Measurements from ENCODE around the gene ARL15. TPM values are rescaled to one million over a fixed set of nuclear protein-coding genes. Genes with fewer than 3 reads are reported as not detected.

The ARL15 gene
- total RNA-seq, 3 donors from 2014 or later, result 29.0 to 65.0 (median 42.9) TPM

DNA sequence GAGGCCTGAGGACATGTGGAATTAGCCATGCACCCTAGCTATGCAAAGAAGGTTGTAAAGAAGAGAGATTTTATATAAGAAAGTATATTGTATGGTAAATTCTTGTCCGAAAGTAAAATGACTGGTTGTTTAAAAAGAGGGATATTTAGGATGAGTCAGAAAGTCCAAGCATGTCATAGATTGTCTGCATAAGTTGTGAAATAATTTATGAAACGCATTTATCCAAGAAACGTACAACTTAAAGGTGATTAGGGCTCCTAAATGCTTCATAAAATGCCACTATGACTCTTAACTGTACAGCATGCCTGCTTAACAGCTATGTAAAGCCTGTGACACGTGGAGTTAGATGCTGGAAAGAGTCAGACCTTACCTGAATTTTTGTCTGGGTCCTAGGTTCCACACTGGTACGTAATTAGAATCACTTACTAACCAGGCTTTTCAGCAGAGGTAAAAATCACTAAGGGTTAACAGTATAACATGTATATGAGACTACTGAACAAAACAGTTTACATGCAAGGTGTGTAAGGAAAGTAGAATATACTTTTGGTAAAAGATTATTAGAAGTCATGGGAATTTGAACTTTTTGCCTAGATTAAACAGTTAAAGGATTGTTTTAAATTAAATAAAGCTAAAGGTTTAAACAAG is 37.0 kb upstream of the ARL15 start:
- no peaks in the 10 kb centered on the region for H3K36me3 ChIP-seq
- peaks cover 0 to 7% of the 10 kb centered on the region in 2 donors for H3K9me3 ChIP-seq
- no peak overlapping the region for H3K27ac ChIP-seq
- TF ChIP-seq, protein P1, sequence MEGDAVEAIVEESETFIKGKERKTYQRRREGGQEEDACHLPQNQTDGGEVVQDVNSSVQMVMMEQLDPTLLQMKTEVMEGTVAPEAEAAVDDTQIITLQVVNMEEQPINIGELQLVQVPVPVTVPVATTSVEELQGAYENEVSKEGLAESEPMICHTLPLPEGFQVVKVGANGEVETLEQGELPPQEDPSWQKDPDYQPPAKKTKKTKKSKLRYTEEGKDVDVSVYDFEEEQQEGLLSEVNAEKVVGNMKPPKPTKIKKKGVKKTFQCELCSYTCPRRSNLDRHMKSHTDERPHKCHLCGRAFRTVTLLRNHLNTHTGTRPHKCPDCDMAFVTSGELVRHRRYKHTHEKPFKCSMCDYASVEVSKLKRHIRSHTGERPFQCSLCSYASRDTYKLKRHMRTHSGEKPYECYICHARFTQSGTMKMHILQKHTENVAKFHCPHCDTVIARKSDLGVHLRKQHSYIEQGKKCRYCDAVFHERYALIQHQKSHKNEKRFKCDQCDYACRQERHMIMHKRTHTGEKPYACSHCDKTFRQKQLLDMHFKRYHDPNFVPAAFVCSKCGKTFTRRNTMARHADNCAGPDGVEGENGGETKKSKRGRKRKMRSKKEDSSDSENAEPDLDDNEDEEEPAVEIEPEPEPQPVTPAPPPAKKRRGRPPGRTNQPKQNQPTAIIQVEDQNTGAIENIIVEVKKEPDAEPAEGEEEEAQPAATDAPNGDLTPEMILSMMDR (IDR thresholded peaks at IDR 0.05), result no peak
- TF ChIP-seq POLR2A (IDR thresholded peaks at IDR 0.05), result no peak
- no peak for TF ChIP-seq POLR2AphosphoS5 (IDR thresholded peaks at IDR 0.05)
- H3K4me1 ChIP-seq, result no peaks in the 10 kb centered on the region
- H3K4me3 ChIP-seq, result no peak overlapping the region
- DNase-seq (ENCODE audit: low spot score in 2 of 2), result no peak
- H3K27me3 ChIP-seq, result no peaks in the 10 kb centered on the region
- intact Hi-C loops (cut with DNase I; ENCODE audit: low total_unique reads), result no loop called here

DNA sequence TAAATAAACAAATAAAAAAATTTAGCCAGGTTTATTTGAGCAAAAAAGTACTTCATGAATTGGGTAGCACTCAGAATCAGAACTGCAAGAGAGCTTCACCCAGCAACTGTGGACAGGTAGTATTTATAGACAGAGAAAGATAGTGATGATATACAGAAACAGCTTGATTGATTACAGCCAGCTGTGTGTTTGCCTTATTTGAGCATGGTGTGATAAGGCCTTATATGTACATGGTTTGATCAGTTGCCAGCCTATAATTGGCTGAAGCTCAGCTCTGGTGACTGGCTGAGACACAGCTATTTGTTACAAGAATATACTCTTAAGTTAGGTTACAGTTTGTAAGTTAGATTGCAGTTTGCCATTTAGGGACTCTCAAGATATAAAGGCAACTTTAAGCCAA is 34.3 kb upstream of the ARL15 start:
- intact Hi-C loops (cut with DNase I; ENCODE audit: low total_unique reads), result no loop called here

DNA sequence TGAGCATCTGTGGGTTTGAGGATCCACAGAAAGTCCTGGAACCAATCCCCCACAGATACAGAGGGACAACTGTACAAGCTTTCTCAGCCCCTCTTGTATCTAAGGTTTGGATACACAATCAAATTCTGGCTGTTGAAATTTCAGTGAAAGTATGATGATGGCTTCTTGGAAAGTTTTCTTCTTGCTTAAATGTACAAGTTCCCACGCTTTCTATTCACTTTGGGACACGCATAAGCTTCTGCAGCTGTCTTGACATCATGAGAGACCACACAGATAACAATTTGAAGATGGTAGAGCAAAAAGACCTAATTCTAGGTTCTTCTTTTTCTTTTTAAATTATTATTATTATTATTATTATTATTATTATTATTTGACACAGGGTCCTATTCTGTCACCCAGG is 31.6 kb upstream of the ARL15 start:
- no peak for DNase-seq (ENCODE audit: low spot score in 2 of 2)
- H3K4me3 ChIP-seq, result no peak overlapping the region
- no peak overlapping the region for H3K27ac ChIP-seq
- H3K9me3 ChIP-seq, result peaks cover 0 to under 1% of the 10 kb centered on the region in 2 donors
- intact Hi-C loops (cut with DNase I; ENCODE audit: low total_unique reads), result no loop called here
- H3K36me3 ChIP-seq, result no peaks in the 10 kb centered on the region
- TF ChIP-seq, protein P1 (IDR thresholded peaks at IDR 0.05), result no peak
- TF ChIP-seq POLR2AphosphoS5 (IDR thresholded peaks at IDR 0.05), result no peak
- no peak for TF ChIP-seq POLR2A (IDR thresholded peaks at IDR 0.05)
- no peaks in the 10 kb centered on the region for H3K4me1 ChIP-seq
- no peaks in the 10 kb centered on the region for H3K27me3 ChIP-seq

More for the DNA sequence above, 34.3 kb upstream of the ARL15 start:
- DNase-seq (ENCODE audit: low spot score in 2 of 2), result no peak
- no peak overlapping the region for H3K27ac ChIP-seq
- H3K4me1 ChIP-seq, result no peaks in the 10 kb centered on the region
- H3K4me3 ChIP-seq, result no peak overlapping the region
- TF ChIP-seq, protein P1 (IDR thresholded peaks at IDR 0.05), result no peak
- TF ChIP-seq POLR2A (IDR thresholded peaks at IDR 0.05), result no peak
- TF ChIP-seq POLR2AphosphoS5 (IDR thresholded peaks at IDR 0.05), result no peak
- peaks cover 0 to 7% of the 10 kb centered on the region in 2 donors for H3K9me3 ChIP-seq
- H3K27me3 ChIP-seq, result no peaks in the 10 kb centered on the region
- no peaks in the 10 kb centered on the region for H3K36me3 ChIP-seq

- DNase-seq (ENCODE audit: low spot score in 2 of 2), result no peak
- Histone ChIP-seq H3K27ac (no peak overlapping the region), H3K27me3 (no peaks in the 10 kb centered on the region), H3K9me3 (no peaks in the 10 kb centered on the region), H3K36me3 (no peaks in the 10 kb centered on the region), H3K4me3 (no peak overlapping the region), H3K4me1 (no peaks in the 10 kb centered on the region)
- intact Hi-C loops (cut with DNase I; ENCODE audit: low total_unique reads), result no loop called here
- TF ChIP-seq POLR2AphosphoS5 (IDR thresholded peaks at IDR 0.05) (no peak), POLR2A (IDR thresholded peaks at IDR 0.05) (no peak)
- TF ChIP-seq, protein P1 (IDR thresholded peaks at IDR 0.05), result no peak
Observed at GRCh38 chr5:54337523-54337922, 27.1 kb upstream of the ARL15 start.

- Histone ChIP-seq H3K27me3 (no peaks in the 10 kb centered on the region), H3K27ac (no peak overlapping the region), H3K9me3 (no peaks in the 10 kb centered on the region), H3K4me3 (no peak overlapping the region), H3K4me1 (no peaks in the 10 kb centered on the region), H3K36me3 (no peaks in the 10 kb centered on the region)
- TF ChIP-seq POLR2AphosphoS5 (IDR thresholded peaks at IDR 0.05) (no peak), POLR2A (IDR thresholded peaks at IDR 0.05) (no peak)
- TF ChIP-seq, protein P1 (IDR thresholded peaks at IDR 0.05), result no peak
- intact Hi-C loops (cut with DNase I; ENCODE audit: low total_unique reads), result no loop called here
- no peak for DNase-seq (ENCODE audit: low spot score in 2 of 2)
Observed at GRCh38 chr5:54332720-54333119, 22.3 kb upstream of the ARL15 start.

All from breast epithelium (tissue), 4 donors.